MM.1S (cell line): Measurements from ENCODE around the gene CHPF2.

Experiments
- CTCF ChIP-seq: fragments of 300-600 bp; sonication (generic); IDR thresholded peaks from 2 replicates; pipeline ENCODE4 v1.5.1; 2016; ENCODE audit warnings: antibody characterized with exemption, low read length, mixed read lengths
- EZH2phosphoT487 ChIP-seq: fragments of 300-600 bp; sonication (generic); IDR thresholded peaks from 2 replicates; pipeline ENCODE4 v1.6.1; 2018; ENCODE audit warnings: antibody characterized with exemption, low read length

GRCh38 chr7:151251689-151252560 is 19.6 kb downstream of the CHPF2 start:
- TF ChIP-seq EZH2phosphoT487 (no peak), CTCF (no peak)
